HepG2 (cell line): Measurements from ENCODE around the gene JAKMIP3. TPM values are rescaled to one million over a fixed set of nuclear protein-coding genes. Genes with fewer than 3 reads are reported as not detected.

Experiments
- ATAC-seq: fragments of 200-7000 bp; cut with Tn5 transposase; 3 replicates; pipeline ENCODE4 v1.9.1; 2020; ENCODE audit warnings: mild to moderate bottlenecking, moderate library complexity
- BruUV-seq: library from RNA; stranded (reverse); fragments of 400-500 nt; replicated peaks from 2 replicates; lab custom pipeline; 2021; lab: Mats Ljungman, UMichigan
- CTCF ChIA-PET: fragments of 300-600 bp; formaldehyde crosslinking; extraction: SDS; loops from one replicate; lab custom pipeline; 2021; ENCODE audit warnings: low total read pairs, inconsistent platforms, low intra/inter-chr PET ratio; lab: Yijun Ruan, JAX
- POLR2A ChIA-PET: fragments of 350-600 bp; sonication (Branson Sonifier 250); formaldehyde crosslinking; loops from one replicate; lab custom pipeline; 2020; ENCODE audit warnings: antibody characterized with exemption, inconsistent platforms; lab: Yijun Ruan, JAX
- DNase-seq: peaks from one replicate; pipeline ENCODE4 v3.0.0-alpha.2; 2015; ENCODE audit warnings: low spot score
- FAIRE-seq: peaks from 3 replicates; lab custom pipeline; 2011; peaks lifted over from hg19 to GRCh38; lab: Jason Lieb, UNC
- H2AFZ ChIP-seq: one replicate; pipeline ENCODE4 v1.6.1; 2011; ENCODE audit warnings: low read length, inconsistent platforms
- H3K27ac ChIP-seq: fragments of 300-600 bp; 3 replicates; pipeline ENCODE4 v1.8.0; 2011; ENCODE audit warnings: mixed run types, mild to moderate bottlenecking, mixed read lengths, low read length, inconsistent platforms; ENCODE audit not compliant: insufficient read depth; ENCODE audit errors: extremely low read length
- H3K27me3 ChIP-seq, 2 experiments: fragments of 200-600 bp in 1 of 2; 2 replicates in 1 of 2; 3 replicates in 1 of 2; pipeline versions ENCODE4 v1.6.0 to v1.8.0; 2011; ENCODE audit warnings: low read length in 2 of 2, mild to moderate bottlenecking in 2 of 2, moderate library complexity in 2 of 2, inconsistent platforms in 1 of 2; ENCODE audit not compliant: insufficient read depth in 2 of 2, control insufficient read depth in 1 of 2
- H3K36me3 ChIP-seq, 2 experiments: fragments of 200-600 bp in 1 of 2; replicated peaks in 1 of 2; 2 replicates in 1 of 2; 3 replicates in 1 of 2; pipeline versions ENCODE4 v1.5.1 to v1.8.0; 2011; ENCODE audit warnings: low read length in 2 of 2, inconsistent platforms in 1 of 2; ENCODE audit not compliant: insufficient read depth in 2 of 2, control insufficient read depth in 1 of 2
- H3K4me1 ChIP-seq: 2 replicates; pipeline ENCODE4 v1.5.1; 2012; ENCODE audit warnings: low read length, inconsistent platforms; ENCODE audit not compliant: insufficient read depth
- H3K4me2 ChIP-seq: 2 replicates; pipeline ENCODE4 v1.6.0; 2011; ENCODE audit warnings: low read depth, low read length, inconsistent platforms
- H3K4me3 ChIP-seq, 3 experiments: fragments of 200-600 bp in 1 of 3; sonication (generic), shearing (Covaris generic) in 1 of 3; replicated peaks in 1 of 3; 2 replicates each; pipeline ENCODE4 v1.5.1; 2011 to 2016; ENCODE audit warnings: low read length in 3 of 3, inconsistent platforms in 2 of 3, low read depth in 2 of 3, mild to moderate bottlenecking in 2 of 3, control low read depth in 1 of 3, mixed read lengths in 1 of 3; ENCODE audit not compliant: insufficient read depth in 1 of 3
- H3K79me2 ChIP-seq: one replicate; pipeline ENCODE4 v1.6.1; 2011; ENCODE audit warnings: low read length, inconsistent platforms; ENCODE audit not compliant: insufficient read depth
- H3K9ac ChIP-seq: 2 replicates; pipeline ENCODE4 v1.6.0; 2011; ENCODE audit warnings: mild to moderate bottlenecking, low read depth, low read length, inconsistent platforms; ENCODE audit not compliant: insufficient read depth
- H3K9me3 ChIP-seq: 2 replicates; pipeline ENCODE4 v1.5.1; 2012; ENCODE audit warnings: mild to moderate bottlenecking, low read length
- H4K20me1 ChIP-seq: 2 replicates; pipeline ENCODE4 v1.6.0; 2011; ENCODE audit warnings: inconsistent platforms, mild to moderate bottlenecking, low read length, moderate library complexity; ENCODE audit not compliant: insufficient read depth
- GABPB1 ChIP-seq: IDR thresholded peaks from 2 replicates; pipeline ENCODE4 v1.6.1; 2016; ENCODE audit warnings: mild to moderate bottlenecking, missing genetic modification reagents, moderate library complexity, missing compliant biosample characterization
- MAFF ChIP-seq: IDR thresholded peaks from 2 replicates; pipeline ENCODE4 v1.6.1; 2011; ENCODE audit warnings: low read depth, low read length, improper control_type of control experiment
- NR2F6 ChIP-seq, 2 experiments: IDR thresholded peaks; 2 replicates each; pipeline ENCODE4 v1.6.1; 2016; ENCODE audit warnings: antibody characterized with exemption in 1 of 2, mild to moderate bottlenecking in 1 of 2
- SALL2 ChIP-seq: sonication (generic); formaldehyde crosslinking; IDR thresholded peaks from 2 replicates; pipeline ENCODE4 v1.8.1; 2023; ENCODE audit warnings: mild to moderate bottlenecking, missing genetic modification reagents, inconsistent platforms
- SIN3B ChIP-seq: fragments of 150-350 bp; IDR thresholded peaks from 2 replicates; pipeline ENCODE4 v1.6.1; 2014; ENCODE audit warnings: low read length
- SKI ChIP-seq: fragments of 450-650 bp; IDR thresholded peaks from one replicate; pipeline ENCODE4 v1.6.1; 2018; ENCODE audit warnings: mild to moderate bottlenecking; ENCODE audit not compliant: partially characterized antibody
- TMF1 ChIP-seq: sonication (generic); formaldehyde crosslinking; IDR thresholded peaks from 2 replicates; pipeline ENCODE4 v1.8.1; 2022; ENCODE audit warnings: low read depth, missing genetic modification reagents
- TRIM24 ChIP-seq: sonication (generic); formaldehyde crosslinking; IDR thresholded peaks from 2 replicates; pipeline ENCODE4 v1.8.0; 2022; ENCODE audit warnings: mild to moderate bottlenecking, missing genetic modification reagents
- ZNF138 ChIP-seq: sonication (generic); formaldehyde crosslinking; IDR thresholded peaks from 2 replicates; pipeline ENCODE4 v1.5.0; 2020; ENCODE audit warnings: mild to moderate bottlenecking, low read depth, missing genetic modification reagents
- ZNF770 ChIP-seq: sonication (generic); formaldehyde crosslinking; IDR thresholded peaks from 2 replicates; pipeline ENCODE4 v1.5.0; 2020; ENCODE audit warnings: mild to moderate bottlenecking, missing genetic modification reagents
- WGBS: methylation state at CpG from one replicate; pipeline ENCODE4 v1.1.6; 2017; ENCODE audit warnings: low lambda C conversion rate; 5-methylcytosine and 5-hydroxymethylcytosine counted together
- in situ Hi-C: cut with HindIII; loops from 2 replicates; pipeline ENCODE4 v1.10.0; 2017; ENCODE audit warnings: low pct_unique_long_range_greater_than_20kb; ENCODE audit not compliant: extremely low pct_ligation_motif_present
- intact Hi-C: fragments of 100-400 bp; cut with micrococcal nuclease; formaldehyde crosslinking; loops from one replicate; pipeline ENCODE4 v1.10.0; 2022; ENCODE audit not compliant: unreplicated experiment
- polyA plus RNA-seq, 8 experiments: library from polyadenylated mRNA; depleted of rRNA in 3 of 8; stranded (reverse) in 7 of 8; unstranded in 1 of 8; fragments of >200 nt; fragmentation: Illumina TruSeq in 4 of 8; extraction: Trizol in 4 of 8; gene quantifications; 2 replicates each; pipeline versions ENCODE4 v1.2.1 to v1.2.3, GENCODE V29; 2011 to 2016; ENCODE audit warnings: low read depth in 4 of 8, missing spikeins in 1 of 8, mixed read lengths in 1 of 8; ENCODE audit not compliant: insufficient read depth in 1 of 8
- total RNA-seq, 5 experiments: library from RNA; depleted of rRNA; stranded (reverse); fragments of >200 nt; fragmentation: Illumina TruSeq; extraction: Trizol; gene quantifications; 2 replicates each; pipeline ENCODE4 v1.2.3, GENCODE V29; 2016; ENCODE audit warnings: low read depth in 1 of 5
- TF ChIP-seq, protein P1 (sequence below): sonication (generic); formaldehyde crosslinking; IDR thresholded peaks from 2 replicates; pipeline ENCODE4 v1.5.0; 2020; ENCODE audit warnings: missing genetic modification reagents

JAKMIP3 gene
- total and polyA plus RNA-seq, 2 of the 13 experiments (the other 11 are each of a cell fraction or from before 2014, with no cell fraction given): 0.03 to 0.11 TPM

GRCh38 chr10:132063432-132063831 is 2.3 kb upstream of the JAKMIP3 start:
- Histone ChIP-seq H3K9me3 (no peaks in the 10 kb centered on the region), H3K79me2 (no peaks in the 10 kb centered on the region), H3K4me1 (peaks cover 22% of the 10 kb centered on the region), H3K9ac (no peak overlapping the region), H3K27me3 (peaks cover 1 to 56% of the 10 kb centered on the region in 2 experiments; a peak in 4 of 5 replicates), H2AFZ (no peak overlapping the region), H4K20me1 (no peaks in the 10 kb centered on the region), H3K4me2 (no peak overlapping the region), H3K36me3 (no peaks in the 10 kb centered on the region), H3K4me3 (no peak overlapping the region), H3K27ac (no peak overlapping the region)
- BruUV-seq: no TSS peak
- TF ChIP-seq SIN3B: no peak
- TF ChIP-seq TRIM24 (CRISPR knock-in tag): no peak
- no peak for TF ChIP-seq MAFF
- no peak for TF ChIP-seq SKI
- TF ChIP-seq ZNF770: no peak
- no peak for TF ChIP-seq SALL2
- TF ChIP-seq TMF1 (CRISPR knock-in tag): no peak
- TF ChIP-seq GABPB1 (CRISPR knock-in tag): no peak
- no peak for TF ChIP-seq NR2F6 (IDR thresholded peaks at IDR 0.05)
- no peak for TF ChIP-seq NR2F6 (CRISPR knock-in tag; IDR thresholded peaks at IDR 0.05)
- TF ChIP-seq ZNF138: no peak
- TF ChIP-seq, protein P1, sequence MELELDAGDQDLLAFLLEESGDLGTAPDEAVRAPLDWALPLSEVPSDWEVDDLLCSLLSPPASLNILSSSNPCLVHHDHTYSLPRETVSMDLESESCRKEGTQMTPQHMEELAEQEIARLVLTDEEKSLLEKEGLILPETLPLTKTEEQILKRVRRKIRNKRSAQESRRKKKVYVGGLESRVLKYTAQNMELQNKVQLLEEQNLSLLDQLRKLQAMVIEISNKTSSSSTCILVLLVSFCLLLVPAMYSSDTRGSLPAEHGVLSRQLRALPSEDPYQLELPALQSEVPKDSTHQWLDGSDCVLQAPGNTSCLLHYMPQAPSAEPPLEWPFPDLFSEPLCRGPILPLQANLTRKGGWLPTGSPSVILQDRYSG (CRISPR knock-in tag): no peak
- in situ Hi-C loops (no loop called here), intact Hi-C loops (no loop called here)
- FAIRE-seq: no peak
- 67% methylated on average over 10 of the region's 10 CpGs for WGBS
- DNase-seq: no peak
- ChIA-PET CTCF (no interaction called here), POLR2A (no interaction called here)
- no peak for ATAC-seq
